Stimulated activated CD4-positive, alpha-beta T cell treated with anti-CD3 and anti-CD28 coated beads, Interleukin-15, amount 100 ng/mL, for 48 hours (primary cell): ENCODE results near the gene DEFB121.
"Not testable (repeated sequence)": the region's sequence is repeated elsewhere in the genome, so short reads cannot be mapped to it uniquely, and the experiment has no call there.

Experiments used
- DNase-seq, 2 donors: peaks; one replicate each; pipeline ENCODE4 v3.0.0-alpha.2; 2020; ENCODE audit warnings: low read depth in 2 of 2

Gene DEFB121, protein sequence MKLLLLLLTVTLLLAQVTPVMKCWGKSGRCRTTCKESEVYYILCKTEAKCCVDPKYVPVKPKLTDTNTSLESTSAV

DNA sequence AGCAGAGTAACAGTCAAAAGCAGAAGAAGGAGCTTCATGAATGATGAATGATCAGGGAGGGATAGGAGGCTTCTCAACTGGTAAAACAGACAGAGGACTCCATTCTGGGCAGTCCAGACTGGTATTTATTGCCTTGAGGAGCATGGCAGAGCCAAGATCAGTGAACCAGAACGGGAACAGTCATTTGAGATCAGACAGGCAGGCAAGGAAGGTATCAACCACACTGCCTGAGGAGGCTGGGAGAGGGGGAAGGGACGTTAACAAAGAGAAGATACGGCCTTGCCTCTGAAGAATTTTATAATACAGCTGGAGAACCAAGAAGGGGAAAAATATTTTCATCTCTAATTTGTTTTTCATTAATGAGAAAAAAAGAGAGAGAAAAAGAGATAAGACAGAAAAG, at the start of gene DEFB121:
DEFB121 (minus strand) TSS at position 101 of the 400 bp plus-strand sequence; CDS start at position 38, 63 bp downstream.
- no peak for DNase-seq

DNA sequence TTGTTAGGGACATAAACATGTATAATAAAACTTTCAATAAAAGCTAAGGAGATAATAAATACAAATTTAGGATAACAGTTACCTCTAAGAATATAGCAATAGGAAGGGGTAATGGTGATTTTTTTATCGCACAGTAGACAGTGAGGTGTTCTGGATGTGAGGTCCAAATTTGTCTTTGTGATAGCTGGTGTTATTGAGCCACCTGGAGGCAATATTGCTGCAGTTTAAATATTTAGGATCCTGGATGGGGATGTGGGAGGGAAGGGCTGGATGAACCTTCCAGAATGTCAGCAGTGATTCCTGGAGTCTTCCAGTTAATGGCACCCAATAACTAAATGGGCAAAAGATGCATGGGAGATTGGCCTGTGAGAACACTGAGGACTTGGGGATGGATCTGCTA, 48.3 kb upstream of the DEFB121 start:
- DNase-seq: no peak

DNA sequence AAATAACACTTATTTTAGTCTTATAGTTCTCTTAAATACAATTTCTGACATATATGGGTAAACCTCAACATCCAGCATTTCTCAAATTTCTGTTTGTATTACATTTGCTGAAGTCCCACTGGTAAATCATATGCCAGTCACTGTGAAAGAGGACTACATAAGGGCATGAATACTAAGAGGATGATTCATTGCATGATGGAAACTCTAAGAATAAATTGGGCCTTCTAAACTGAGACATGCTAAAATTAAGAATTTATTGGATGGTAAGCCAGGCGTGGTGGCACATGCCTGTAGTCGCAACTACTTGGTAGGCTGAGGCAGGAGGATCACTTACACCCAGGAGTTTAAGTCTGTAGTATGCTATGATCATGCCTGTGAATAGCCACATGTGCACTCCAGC, 46.6 kb upstream of the DEFB121 start:
- DNase-seq: no peak

DNA sequence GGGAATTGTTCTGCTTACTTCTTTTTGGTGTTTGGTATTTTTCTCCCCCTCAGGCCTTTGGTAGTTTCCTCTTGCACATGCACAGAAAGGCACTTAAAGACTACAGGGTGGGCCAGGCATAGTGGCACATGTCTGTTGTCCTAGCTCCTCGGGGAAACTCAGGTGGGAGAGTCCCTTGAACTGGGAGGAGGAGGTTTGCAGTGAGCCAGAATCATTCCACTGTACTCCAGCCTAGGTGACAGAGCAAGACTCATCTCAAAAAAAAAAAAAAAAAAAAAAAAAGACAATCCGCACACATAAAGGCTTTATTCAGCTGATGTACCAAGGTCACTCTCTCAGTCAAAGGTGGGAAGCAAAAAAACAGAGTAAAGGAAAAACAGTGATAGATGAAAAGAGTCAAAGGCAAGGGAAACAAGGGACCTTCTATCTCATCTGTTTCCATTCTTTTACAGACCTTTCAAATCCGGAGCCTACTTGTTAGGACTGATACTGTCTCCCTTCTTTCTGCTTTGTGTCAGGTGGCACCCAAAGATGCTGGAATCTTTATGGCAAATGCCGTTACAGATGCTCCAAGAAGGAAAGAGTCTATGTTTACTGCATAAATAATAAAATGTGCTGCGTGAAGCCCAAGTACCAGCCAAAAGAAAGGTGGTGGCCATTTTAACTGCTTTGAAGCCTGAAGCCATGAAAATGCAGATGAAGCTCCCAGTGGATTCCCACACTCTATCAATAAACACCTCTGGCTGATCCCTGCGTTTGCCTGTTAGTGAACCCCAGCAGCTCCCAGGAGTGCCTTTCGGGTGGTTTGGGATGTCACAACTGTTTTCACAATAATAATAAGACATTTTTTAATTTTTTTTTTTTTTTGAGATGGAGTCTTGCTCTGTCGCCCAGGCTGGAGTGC, 43.7 kb upstream of the DEFB121 start:
- DNase-seq: no peak

DNA sequence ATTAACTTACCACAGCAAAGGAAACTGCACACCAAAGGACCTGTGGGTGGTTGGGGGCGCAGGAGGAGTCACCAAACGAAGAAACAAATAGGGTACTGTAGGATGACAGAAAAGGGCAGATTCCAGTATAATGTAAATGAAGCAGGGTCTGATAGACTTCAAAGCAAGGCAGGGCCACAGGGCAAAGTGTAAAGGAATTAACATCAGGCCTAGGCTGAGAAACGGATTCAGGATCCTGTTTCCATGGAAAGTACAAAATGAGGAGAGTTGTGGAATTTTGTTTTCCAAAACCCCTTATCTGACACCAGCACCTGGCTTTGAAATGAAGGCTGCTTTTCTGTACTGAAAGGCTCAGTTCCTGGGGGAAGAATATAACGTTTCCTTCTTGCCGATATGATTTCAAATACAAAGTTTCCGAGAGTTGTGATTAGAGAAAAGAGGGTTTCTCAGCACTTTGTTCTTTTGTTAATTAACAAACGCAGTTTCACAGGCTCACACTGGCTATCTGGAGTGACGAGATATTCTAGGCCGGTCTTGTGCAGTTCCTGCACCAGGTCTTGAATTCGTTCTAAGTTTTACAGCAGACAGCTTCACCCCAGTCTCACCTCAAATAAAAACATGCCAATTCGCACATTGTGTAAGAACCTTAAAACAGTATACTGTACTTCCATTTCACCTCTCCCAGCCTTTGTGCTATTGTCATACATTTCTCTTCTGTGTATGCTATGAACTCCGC, 40.2 kb upstream of the DEFB121 start:
- DNase-seq: no peak

DNA sequence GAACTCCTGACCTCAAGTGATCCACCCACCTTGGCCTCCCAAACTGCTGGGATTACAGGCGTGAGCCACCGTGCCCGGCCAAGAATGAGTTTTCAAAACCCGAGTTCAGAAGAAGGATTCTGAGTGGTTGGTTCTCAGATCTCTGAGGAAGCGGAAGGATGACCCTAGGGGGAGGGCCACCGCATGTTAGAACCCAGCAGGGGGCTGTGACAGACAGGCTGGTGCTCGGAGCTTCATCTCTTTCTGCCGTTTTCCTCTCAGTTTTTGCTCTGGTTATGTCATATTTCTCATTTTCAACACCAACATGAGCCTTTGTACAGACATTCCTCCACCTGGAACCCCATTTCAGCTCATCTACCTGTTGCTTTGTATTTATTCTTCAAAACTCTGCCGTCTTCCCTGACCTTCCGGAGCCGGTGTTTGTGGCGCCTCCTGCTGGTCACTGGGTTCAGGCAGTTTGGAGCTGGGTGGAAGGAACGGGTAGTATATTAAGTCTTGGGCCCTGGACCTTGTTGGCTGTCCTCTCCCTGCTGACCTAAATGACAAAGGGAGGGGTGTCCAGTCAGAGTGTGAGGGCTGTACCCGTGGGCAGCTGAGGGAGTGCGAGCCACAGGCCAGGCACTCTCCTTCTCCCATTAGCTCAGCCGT, 34.1 kb upstream of the DEFB121 start, which contains the start of gene DEFB123:
DEFB123 (plus strand) TSS at position 621 of the 648 bp plus-strand sequence. CDS start 67 bp downstream, outside the sequence.
- DNase-seq: peak in 1 of 2 donors; percentile 3

DNA sequence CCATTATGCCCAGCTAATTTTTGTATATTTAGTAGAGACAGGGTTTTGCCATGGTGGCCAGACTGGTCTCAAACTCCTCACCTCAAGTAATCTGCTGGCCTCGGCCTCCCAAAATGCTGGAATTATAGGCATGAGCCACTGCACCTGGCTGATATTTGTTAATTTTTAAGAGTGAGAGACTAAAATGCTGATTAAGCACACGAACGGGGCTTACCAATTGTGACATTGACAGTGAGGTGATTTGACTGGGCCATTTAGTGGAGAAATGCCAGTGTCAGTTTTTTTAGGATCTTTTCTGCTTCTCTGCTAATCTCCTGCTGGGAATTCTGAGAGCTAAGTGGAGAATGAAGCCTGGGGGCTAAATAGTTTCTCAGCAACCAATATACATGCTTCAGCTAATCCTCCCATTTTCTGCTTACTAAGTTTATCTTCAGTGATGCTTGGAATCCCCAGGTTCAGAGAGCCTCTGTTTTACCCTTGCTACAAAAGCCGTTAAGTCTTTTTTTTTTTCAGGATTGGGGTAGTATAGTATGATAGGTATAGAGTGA, 24.6 kb upstream of the DEFB121 start:
- DNase-seq: no peak

DNA sequence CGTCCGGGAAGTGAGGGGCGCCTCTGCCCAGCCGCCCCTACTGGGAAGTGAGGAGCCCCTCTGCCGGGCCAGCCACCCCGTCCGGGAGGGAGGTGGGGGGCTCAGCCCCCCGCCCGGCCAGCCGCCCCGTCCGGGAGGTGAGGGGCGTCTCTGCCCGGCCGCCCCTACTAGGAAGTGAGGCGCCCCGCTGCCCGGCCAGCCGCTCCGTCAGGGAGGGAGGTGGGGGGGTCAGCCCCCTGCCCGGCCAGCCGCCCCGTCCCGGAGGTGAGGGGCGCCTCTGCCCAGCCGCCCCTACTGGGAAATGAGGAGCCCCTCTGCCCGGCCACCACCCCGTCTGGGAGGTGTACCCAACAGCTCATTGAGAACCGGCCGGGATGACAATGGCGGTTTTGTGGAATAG, 21.6 kb upstream of the DEFB121 start:
- not testable (repeated sequence) for DNase-seq

DNA sequence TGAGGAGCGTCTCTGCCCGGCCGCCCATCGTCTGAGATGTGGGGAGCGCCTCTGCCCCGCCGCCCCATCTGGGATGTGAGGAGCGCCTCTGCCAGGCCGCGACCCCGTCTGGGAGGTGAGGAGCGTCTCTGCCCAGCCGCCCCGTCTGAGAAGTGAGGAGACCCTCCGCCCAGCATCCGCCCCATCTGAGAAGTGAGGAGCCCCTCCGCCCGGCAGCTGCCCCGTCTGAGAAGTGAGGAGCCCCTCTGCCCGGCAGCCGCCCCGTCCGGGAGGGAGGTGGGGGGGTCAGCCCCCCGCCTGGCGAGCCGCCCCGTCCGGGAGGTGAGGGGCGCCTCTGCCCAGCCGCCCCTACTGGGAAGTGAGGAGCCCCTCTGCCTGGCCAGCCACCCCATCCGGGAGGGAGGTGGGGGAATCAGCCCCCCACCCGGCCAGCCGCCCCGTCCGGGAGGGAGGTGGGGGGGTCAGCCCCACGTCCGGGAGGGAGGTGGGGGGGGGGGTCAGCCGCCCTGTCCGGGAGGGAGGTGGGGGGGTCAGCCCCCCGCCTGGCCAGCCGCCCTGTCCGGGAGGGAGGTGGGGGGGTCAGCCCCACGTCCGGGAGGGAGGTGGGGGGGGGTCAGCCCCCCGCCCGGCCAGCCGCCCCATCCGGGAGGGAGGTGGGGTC, 21.0 kb upstream of the DEFB121 start:
- not testable (repeated sequence) for DNase-seq

DNA sequence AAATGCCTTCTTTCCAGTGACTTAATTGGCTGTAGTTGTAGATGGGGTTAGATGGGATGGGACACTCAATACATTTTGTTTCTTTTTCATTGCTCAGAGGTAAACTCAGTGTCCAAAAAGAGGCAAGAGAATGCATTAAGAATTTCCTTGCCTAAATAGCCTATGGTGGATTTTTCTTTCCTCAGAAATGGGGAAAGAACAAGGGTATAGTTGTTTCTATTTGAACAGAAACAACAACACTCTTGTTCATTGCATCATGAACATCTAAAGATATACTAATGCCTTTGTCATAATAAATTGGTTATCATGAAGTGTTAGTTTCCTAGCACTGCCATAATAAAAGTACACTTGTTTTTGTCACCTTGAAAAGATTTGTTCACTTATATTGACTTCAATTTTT, 19.8 kb upstream of the DEFB121 start:
- DNase-seq: no peak

DNA sequence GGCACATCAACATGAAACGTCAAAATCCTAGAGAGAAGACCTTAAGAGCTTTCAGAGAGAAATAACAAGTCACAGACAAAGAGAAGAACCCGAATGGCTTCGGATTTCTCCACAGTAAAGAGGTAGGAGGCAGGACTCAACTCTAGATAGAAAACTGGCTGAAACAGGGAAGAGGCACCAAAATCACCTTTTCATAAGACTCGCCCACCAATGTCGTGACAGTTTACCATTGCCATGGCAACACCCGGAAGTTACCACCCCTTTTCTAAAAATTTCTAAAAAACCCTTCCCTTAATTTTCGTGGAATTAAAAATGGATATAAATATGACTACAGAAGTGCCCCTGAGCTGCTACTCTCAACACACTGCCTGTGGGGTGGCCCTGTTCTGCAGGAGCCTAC, 12.3 kb upstream of the DEFB121 start:
- no peak for DNase-seq

DNA sequence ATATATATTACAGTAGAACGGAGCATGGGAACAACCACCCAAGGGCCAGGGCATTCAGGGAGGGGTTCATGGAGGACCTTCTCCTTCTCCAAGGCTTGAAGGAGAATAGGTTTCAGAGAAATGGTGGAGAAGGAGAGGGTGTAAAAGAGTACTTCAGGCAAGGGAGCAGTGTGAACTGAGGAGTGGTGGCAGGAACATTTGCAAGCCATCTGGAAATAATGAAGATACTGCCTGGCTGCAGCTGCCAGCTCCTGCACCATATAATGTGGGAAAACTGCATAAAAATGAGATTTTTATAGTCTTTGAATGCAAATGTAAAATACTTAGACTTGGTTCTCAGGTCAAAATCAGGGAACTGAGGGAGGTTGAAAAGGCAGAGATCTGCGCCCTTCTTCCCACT, 9.6 kb upstream of the DEFB121 start:
- DNase-seq: no peak

DNA sequence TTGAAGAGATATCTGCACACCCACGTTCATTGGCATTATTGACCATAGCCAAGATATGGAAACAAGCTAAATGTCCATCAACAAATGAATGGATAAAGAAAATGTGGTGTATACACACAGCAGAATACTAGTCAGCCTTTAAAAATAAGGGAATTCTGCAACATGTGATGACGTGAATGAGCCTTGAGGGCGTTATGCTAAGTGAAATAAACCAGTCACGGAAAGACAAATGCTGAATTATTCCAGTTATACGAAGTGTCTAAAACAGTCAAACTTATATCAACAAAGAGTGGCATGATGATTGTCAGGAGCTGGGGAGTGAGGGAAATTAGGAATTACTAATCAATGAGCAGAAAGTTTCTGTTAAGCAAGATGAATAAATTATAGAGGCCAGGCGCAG, 8.4 kb upstream of the DEFB121 start:
- DNase-seq: no peak

DNA sequence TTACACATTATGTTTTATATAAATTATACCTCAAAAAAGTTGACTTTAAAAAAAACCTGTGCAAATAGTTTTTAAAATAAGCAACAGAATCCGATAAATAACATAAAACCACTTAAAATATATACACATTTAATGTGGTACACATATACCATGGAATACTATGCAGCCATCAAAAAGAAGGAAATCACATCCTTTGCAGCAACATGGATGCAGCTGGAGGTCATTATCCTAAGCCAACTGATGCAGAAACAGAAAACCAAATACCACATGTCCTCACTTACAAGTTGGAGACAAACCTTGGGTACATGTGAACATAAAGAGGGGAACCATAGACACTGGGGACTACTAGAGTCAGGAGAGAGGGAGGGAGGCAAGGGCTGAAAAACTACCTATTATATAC, 4.0 kb upstream of the DEFB121 start:
- no peak for DNase-seq

DNA sequence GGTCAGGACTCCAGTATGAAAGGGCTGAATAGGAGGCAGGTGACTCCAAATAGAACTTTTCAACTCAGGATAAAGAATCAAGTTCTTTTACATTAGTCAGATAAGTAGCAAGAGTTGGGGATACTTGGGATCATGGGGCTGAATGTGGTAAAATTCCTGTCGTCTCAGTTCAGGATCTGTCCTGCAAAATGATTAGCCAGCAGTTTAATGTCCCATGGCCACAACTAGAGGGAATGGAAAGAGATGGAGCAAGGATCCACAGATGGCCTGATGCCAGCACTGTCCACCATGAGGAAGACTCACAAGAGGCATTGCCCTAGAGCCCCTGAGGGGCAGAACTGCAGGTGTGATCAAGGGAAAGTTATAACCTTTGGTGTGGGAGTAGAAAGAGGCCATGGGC, 2.1 kb downstream of the DEFB121 start:
- DNase-seq: no peak

DNA sequence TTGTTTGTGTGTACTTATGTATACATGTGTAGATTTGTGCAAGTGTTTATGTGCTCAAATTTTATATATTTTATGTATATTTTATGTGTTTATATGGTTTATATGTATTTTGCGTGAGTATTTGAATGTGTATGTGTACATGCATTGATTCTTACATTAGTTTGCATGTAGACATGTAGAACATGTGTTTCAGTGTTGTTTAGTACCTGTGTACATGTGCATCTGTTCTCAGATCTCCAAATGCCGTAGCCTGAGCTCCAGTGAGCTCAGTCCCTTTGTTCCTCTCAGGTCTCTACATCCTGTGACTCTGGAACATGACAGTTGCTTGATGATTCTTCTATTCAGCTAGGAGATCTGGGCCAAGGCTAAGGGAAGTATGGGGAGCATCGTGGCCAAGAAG, 11.1 kb downstream of the DEFB121 start:
- no peak for DNase-seq

DNA sequence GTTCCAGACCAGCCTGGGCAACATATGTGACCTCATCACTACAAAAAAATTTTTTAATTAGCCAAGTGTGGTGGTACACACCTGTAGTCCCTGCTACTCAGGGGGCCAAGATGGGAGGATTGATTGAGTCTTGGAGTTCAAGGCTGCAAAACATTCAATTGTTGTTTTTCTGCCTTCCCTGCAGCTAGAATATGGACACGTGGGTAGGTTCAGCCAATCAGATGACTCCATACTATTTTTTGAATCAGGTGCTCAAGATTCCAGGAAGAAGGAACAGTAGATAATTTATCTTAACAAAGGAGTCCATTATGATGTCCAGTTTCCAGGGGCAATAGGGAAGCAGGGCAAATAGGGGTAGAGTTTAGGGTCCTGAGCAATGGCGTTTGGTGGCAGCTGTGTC, 13.2 kb downstream of the DEFB121 start:
- no peak for DNase-seq

DNA sequence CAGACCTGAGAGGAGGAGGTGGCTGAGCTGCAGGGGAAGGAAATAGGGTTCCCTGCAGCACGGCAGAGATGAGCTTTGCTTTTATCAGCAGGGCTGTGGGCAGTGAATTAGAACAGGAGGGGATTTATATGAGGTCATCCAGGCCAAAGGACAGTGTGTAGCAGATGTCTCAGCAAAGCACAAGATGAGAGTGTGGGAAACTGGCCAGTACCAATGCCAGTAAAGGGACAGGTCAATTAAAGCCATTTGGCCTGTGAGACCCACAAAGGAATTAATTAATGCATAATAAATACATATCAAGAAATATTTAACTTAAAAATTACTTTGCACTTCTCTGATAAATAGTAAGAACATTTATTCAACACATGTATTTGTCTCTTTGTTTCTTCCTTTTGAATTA, 15.5 kb downstream of the DEFB121 start, which contains the start of gene DEFB119:
DEFB119 (minus strand) TSS at position 101 of the 400 bp plus-strand sequence. CDS start 107 bp downstream, outside the sequence.
- no peak for DNase-seq

DNA sequence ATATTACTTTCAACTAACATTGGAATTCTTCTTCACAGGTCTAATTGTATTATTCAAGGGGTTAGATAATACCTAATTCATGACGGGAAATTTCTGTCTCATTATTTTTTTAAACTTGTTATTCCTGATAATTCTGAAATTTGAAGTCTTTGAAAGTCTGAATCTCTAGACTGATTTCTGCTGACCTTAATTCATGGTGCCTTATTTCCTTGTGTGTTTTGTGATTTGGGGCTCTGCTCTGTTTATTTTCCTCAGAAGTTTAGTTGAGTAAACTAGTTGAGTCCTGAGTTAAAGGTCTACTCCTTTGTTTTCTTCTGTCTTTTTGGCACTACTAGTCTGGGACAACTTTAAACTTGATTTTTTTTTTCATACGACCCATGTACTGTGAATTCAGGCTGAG, 31.7 kb downstream of the DEFB121 start:
- DNase-seq: no peak

DNA sequence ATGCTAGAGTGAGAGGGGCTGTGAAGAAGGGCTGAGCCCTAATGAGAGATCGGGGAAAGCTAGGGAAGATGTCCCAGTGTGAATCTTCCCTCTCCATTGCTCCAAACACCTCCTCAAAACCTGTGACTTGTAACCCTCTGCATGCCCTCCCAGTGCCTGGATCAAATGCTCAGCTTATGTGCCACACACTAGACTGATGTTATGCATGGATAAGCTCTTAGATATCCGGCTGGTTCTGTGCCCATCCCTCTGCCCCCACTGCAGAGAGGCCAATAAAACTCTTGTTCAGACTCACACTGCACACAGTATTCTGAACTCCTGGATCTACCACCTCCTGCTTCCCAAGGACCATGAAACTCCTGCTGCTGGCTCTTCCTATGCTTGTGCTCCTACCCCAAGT, 37.7 kb downstream of the DEFB121 start, which contains the start of gene DEFB118:
DEFB118 (plus strand) TSS at position 301 of the 400 bp plus-strand sequence; CDS start at position 351, 50 bp downstream.
- no peak for DNase-seq

DNA sequence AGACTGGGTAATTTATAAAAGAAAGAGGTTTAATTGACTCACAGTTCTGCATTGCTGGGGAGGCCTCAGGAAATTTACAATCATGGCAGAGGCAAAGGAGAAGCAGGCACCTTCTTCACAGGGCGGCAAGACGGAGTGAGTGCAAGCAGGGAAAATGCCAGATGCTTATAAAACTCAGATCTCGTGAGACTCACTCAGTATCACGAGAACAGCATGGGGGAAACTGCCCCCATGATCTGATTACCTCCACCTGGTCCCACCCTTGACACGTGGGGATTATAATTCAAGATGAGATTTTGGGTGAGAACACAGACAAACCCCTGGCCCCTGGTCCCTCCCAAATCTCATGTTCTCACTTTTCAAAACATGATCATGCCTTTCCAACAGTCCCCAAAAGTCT, 41.7 kb downstream of the DEFB121 start:
- not testable (repeated sequence) for DNase-seq
